Coronary artery (tissue), 2 donors: ENCODE measurements around the gene STK39.

ENCODE experiments used
- DNase-seq: peaks from one replicate; pipeline ENCODE4 v3.0.0-alpha.2; 2017; ENCODE audit warnings: low spot score
- H3K27ac ChIP-seq, 2 donors: fragments of 200-600 bp; sonication (generic); one replicate each; pipeline ENCODE4 v1.5.1; 2016 to 2019
- H3K4me3 ChIP-seq: fragments of 200-600 bp; sonication (generic); 2 replicates; pipeline ENCODE4 v1.5.1; 2016; ENCODE audit warnings: mild to moderate bottlenecking, moderate library complexity
- CTCF ChIP-seq: fragments of 200-600 bp; sonication (generic); IDR thresholded peaks from one replicate; pipeline ENCODE4 v1.5.1; 2019; ENCODE audit warnings: antibody characterized with exemption

The STK39 gene

GRCh38 chr2:168155046-168155445 is 92.3 kb downstream of the STK39 start:
- TF ChIP-seq CTCF = no peak
- no peak overlapping the region for H3K27ac ChIP-seq
- DNase-seq = no peak
- H3K4me3 ChIP-seq = no peak overlapping the region

DNA sequence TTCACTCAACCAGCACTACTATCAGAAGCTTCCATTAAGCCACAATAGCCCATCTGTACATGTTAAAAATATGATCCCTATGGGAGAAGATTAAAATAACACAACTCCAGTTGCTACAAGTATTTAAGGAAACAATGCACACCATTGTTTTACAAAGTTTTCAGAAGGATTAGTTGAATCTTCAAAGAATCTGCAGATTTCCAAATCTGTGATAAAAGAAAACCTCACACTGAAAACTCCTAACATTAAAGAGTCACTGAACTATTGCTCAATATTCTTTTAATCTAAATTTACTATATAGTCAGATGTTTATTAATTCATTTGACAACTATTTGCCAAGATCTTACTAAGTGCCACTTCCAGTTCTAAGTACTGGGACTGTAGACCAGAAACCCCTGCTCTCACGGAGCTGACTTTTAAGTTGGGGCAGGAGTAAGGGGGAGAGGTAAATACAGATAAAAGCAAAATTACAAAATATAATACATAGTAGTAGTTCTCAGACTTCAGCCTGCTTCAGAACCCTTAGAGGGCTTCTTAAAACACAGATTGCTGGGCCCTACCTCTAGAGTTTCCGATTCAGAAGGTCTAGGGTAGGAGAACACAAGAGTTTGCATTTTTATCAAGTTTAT is 94.4 kb downstream of the STK39 start:
- TF ChIP-seq CTCF = no peak
- no peak overlapping the region for H3K27ac ChIP-seq
- DNase-seq = no peak
- H3K4me3 ChIP-seq = no peak overlapping the region

- no peak for TF ChIP-seq CTCF
- Histone ChIP-seq H3K4me3 (no peak overlapping the region), H3K27ac (no peak overlapping the region)
- no peak for DNase-seq
Measured at GRCh38 chr2:168149986-168150385, 97.4 kb downstream of the STK39 start.

DNA sequence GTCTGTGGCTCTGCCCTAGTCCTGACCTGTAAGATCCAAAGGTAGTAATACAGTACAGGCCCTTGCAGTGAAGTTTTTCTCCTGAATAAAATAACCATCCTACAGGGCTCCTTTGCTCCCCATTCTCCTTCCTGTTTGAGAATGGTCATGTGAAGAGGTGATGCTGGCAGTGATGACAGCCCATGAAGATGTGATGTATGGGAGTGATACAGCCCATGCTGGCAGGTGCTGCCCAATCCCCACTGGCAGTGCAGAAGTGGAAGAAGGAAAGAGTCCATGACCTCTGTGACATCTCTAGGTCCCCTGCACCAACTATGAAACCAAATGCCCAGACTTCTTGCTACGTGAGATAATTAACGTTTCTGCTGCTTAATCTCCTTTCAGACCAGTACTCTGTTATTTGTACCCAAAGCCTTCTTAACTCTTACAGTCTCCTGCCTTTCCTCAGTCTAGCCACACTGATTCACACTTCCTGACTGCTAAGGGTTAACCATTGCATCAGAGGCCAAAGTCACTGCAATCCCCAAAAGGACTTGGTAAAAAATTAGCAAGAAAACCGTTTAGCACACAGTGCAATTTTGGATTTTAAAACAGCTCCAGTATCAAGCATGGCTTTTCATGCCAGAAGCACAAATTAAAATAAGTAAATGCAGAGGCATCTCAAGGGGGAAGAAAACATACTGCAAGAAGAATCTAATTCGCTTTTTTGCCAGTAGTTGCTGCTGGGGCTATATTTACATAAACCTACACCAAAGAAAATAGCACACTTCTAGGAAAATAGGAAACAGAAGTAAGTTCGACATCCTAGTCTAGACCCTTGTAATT is 98.0 kb downstream of the STK39 start:
- TF ChIP-seq CTCF = no peak
- no peak overlapping the region for H3K27ac ChIP-seq
- no peak overlapping the region for H3K4me3 ChIP-seq
- DNase-seq = no peak

DNA sequence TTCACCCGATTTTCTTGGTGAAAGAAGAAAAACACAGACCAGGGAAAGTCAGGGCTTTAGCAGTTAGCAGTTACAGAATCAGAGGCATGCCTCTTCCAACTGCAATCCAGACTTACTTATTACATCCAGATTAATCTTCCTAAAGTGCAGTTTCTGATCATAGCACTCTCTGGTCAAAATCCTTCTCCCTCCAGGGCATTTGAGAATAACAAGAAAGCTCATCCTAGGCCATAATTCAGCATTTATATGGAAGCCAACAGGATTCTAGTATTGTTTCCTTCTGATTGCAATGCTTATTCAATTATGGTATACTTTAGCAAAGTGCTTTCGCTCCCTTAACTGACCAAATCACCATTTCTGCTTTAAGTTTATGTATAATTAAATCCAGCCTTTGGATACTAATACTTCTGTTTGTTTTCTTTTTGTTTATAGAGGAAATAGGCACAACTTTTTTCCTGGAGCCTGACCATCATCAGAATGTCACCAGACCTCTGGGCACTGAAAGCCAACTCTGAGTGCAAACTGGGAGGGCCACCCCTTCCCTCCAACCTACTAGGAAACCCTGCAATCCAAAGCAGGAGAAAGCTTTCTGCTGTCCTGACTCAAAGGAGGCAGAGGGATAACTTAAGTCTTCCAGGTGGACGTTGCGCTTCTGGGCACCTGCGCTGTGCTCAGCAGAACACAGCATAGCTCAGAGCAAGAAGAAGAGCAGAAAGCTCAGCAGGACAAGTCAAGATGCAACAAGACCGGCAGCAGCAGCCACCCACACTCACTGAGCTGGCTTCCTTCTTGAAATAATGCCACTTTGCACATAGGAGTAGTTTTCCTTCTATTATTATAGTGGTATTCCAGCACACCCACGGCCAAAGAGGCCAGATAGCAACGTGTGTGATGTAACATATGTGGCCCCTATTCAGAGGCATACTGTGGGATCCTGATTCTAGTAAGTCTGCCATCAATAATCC is 99.3 kb downstream of the STK39 start:
- no peak overlapping the region for H3K4me3 ChIP-seq
- H3K27ac ChIP-seq = no peak overlapping the region
- TF ChIP-seq CTCF = no peak
- no peak for DNase-seq

GRCh38 chr2:168146892-168147810 is 100.2 kb downstream of the STK39 start:
- DNase-seq = no peak
- no peak for TF ChIP-seq CTCF
- Histone ChIP-seq H3K27ac (no peak overlapping the region), H3K4me3 (no peak overlapping the region)
